Left renal pelvis (tissue), 4 donors: ENCODE results near the gene TCEAL8. TPM values are rescaled to one million over a fixed set of nuclear protein-coding genes. Genes with fewer than 3 reads are reported as not detected.

Experiments used
- DNase-seq, 4 donors: peaks; one replicate each; pipeline ENCODE4 v3.0.0-alpha.2; 2013; ENCODE audit warnings: low read depth in 4 of 4, low spot score in 3 of 4
- polyA plus RNA-seq, 4 donors: library from polyadenylated mRNA; unstranded; fragments of 120-200 nt; gene quantifications; one replicate each; pipeline ENCODE4 v1.2.1, GENCODE V29; 2013; ENCODE audit not compliant: insufficient read length in 4 of 4

TCEAL8 gene
- polyA plus RNA-seq, 4 donors: 127 to 191 (median 158) TPM

DNA sequence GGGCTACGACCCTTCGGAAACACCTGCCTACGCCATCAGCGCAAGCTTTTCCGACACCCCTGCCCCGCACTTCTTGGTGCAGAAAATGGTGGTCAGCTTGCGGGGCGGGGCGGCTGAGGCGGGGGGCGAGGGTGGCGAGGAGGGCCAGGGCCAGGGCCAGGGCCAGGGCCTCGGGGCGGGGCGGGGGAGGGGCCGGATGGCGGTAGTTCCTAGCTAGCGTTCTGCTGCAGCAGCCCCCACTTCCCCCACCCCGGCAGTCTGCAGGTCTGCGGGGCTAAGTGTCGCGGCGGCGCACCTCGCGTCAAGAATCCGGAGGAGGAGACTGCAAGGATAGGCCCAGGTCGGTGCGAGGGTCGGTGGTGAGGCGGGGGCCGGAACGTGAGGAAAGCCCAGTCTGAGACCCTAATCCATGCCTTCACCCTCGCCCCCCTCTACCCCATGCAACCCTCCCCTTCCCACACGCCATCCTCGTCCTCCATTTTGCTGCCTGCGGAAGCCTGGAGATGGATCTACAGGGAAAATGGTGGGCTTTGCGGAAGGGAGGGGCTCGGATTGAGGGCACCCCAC, 39.4 kb downstream of the TCEAL8 start:
- peak in 2 of 4 donors; percentile 35 to 36 for DNase-seq

GRCh38 chrX:103214870-103215424, 40.0 kb downstream of the TCEAL8 start, which contains the start of gene BEX4:
Gene BEX4, plus strand, starts transcription at chrX:103215108. Its CDS starts 1,046 bp downstream, at chrX:103216154.
- peak; percentile 52 to 63 (median 60) for DNase-seq

DNA sequence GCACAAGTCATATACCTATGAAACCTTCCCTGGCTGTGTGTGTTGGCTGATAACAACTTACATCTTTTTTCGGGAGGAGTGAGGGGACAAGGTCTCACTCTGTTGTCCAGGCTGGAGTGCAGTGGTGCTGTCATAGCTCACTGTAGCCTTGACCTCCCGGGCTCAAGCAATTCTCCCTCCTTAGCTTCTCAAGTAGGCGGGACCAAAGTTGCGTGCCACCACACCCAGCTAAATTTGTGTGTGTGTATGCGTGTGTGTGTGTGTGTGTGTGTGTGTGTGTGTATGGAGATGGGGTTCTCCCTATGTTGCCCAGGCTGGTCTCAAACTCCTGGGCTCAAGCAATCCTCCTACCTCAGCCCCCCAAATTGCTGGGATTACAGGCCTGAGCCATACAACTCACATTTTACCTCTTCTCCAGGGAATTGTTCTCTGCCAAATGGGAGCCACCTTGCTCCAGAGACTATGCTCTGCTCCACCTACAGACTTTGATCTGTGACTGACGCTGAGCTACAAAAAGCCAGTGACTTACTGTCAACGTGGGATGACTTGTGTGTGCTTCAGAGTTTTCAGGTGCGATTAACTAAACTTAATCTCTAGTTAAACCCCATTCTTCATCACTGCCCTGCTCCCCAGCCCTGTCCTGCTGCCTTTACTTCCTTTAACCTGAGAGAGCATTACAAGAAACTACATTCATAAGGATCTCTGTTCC, 42.1 kb downstream of the TCEAL8 start:
- DNase-seq: no peak

- DNase-seq: peak in 2 of 4 donors; percentile 25 to 26
Observed at GRCh38 chrX:103211012-103211715, 43.8 kb downstream of the TCEAL8 start.

DNA sequence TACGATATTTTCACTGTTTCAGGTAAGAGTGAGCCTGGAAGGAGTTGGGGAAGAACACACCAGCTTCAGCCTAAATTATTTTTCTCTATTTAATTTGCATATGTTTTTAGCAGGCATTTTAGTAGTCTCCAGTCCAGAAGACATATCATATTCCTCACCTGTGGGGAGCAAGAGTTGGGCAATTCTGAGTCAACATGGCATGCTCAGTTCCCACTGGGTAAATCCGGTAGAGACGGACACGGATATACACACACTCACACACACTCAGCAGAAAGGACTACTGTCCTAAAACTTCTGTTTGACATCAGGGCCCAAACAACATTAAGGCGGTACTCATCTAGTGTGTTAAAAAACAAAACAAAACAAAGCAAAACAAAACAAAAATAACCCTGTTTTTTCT, 44.9 kb downstream of the TCEAL8 start:
- DNase-seq: no peak

Other genes starting within 250 kb of the TCEAL8 start
- 10 to 100 TPM; 17.1 to 67.2 (median 62.2) TPM for gene BEX1, start 191.0 kb downstream of the TCEAL8 start, polyA plus RNA-seq
- under 1 TPM in 2 of 4 donors, not detected in 2; 0.08 to 0.24 TPM for gene NXF3, start 162.0 kb downstream of the TCEAL8 start, polyA plus RNA-seq
- 100 to 1,000 TPM; 135 to 185 (median 159) TPM for gene BEX4, start 40.0 kb downstream of the TCEAL8 start, polyA plus RNA-seq
- 10 to 100 TPM; 12.0 to 21.7 (median 16.5) TPM for gene TCEAL5, start 21.6 kb upstream of the TCEAL8 start, polyA plus RNA-seq
- 10 to 100 TPM; 30.4 to 80.9 (median 73.8) TPM for gene BEX2, start 55.8 kb upstream of the TCEAL8 start, polyA plus RNA-seq
- gene TCEAL7, start 75.1 kb upstream of the TCEAL8 start, polyA plus RNA-seq: 10 to 100 TPM; 32.7 to 94.9 (median 48.4) TPM
- 100 to 1,000 TPM; 182 to 293 (median 251) TPM for gene TCEAL9, start 101.4 kb upstream of the TCEAL8 start, polyA plus RNA-seq
- gene BEX3, start 121.4 kb upstream of the TCEAL8 start, polyA plus RNA-seq: 100 to 1,000 TPM; 474 to 563 (median 505) TPM